SKM-1 (cell line): ENCODE data around the gene LRWD1.
"Not testable (repeated sequence)": the region's sequence is repeated elsewhere in the genome, so short reads cannot be mapped to it uniquely, and the experiment has no call there.

ENCODE experiments used
- DNase-seq: peaks from one replicate; lab custom pipeline; 2025; ENCODE audit not compliant: unreplicated experiment; lab: John Stamatoyannopoulos, UW

Gene LRWD1

DNA sequence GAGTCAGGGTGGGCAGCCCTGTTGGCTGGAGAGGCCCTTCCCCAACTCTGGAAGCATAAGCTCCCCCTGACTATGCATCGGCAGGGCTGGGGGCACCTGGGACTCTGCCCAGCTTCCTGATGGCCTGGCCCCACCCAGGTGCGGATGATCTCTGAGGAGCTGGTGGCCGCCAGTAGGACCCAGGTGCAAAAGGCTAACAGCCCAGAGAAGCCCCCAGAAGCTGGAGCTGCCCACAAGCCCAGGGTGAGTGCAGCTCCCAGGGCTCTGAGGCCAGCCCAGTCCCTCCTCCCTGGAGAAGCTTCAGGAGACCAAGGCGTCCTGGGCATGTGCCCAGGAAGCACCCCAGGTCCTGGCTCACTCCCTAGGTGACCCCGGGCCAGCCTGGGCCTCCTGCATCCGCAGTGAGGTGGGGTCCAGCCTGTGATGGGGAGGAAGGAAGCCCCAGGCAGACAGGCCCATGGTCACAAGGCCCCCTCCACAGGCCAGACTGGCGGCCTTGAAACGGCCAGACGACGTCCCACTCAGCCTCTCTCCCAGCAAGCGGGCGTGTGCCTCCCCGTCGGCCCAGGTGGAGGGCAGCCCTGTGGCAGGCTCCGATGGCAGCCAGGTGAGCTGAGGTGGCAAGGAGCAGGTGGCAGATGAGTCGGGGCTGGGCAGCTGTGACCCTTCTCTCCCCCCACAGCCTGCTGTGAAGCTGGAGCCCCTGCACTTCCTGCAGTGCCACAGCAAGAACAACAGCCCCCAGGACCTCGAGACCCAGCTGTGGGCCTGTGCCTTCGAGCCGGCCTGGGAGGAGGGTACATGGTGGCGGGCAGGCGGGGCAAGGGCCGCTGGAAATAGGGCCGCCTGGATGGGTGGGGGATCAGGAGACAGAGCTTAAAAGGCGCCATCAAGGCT is 3.0 kb downstream of the LRWD1 start:
- DNase-seq = no peak

DNA sequence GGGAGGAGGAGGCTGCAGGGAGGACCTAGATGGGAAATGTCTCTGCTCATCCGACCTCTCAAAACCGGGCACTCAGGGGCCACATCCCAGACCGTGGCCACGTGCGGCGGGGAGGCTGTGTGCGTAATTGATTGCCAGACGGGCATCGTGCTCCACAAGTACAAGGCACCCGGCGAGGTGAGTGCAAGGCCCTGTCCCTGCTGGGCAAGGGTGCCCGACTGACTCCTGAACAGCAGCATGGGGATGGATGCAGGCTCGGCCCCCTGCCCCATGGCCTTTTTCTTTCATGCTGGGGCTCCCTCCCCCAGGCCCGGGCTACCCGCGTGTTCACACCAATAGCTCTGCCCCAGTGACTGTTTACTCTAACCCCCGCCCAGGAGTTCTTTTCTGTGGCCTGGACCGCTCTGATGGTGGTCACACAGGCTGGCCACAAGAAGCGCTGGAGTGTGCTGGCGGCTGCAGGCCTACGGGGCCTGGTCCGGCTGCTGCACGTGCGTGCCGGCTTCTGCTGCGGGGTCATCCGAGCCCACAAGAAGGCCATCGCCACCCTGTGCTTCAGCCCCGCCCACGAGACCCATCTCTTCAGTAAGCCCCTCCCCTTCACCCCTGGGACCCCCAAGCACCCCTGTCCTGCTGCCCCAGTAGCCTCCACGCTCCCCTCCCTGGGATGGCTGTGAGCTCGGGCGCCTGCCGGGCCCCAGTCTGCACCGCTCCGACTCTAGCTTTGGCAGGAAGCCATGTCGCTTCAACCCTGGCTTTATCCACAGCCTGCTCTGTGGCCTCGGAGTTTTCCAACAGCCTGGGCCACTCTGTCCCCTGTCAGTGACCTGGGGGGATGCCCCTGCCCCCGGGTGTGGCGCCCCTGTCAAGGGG is 3.9 kb downstream of the LRWD1 start:
- no peak for DNase-seq

DNA sequence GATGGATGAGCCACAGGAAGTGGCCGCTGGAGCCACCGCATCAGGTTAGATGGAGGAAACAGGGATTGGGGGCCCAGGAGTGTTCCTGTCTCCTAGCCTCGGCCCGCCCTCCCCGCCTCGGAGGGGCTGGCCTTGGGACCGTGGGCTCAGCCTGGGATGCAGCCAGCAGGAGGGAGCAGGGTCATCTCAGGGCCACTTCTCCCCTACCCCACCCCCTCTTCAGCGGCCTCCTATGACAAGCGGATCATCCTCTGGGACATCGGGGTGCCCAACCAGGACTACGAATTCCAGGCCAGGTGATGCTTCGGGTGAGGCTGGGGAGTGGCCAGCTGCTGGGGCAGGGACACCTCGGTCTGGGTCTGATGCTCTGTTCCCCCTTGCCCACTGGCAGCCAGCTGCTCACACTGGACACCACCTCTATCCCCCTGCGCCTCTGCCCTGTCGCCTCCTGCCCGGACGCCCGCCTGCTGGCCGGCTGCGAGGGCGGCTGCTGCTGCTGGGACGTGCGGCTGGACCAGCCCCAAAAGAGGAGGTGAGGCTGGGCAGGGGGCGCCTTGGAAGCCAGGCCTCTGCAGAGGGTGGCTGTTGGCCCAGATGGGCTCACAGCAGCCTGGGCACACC is 4.7 kb downstream of the LRWD1 start:
- no peak for DNase-seq

DNA sequence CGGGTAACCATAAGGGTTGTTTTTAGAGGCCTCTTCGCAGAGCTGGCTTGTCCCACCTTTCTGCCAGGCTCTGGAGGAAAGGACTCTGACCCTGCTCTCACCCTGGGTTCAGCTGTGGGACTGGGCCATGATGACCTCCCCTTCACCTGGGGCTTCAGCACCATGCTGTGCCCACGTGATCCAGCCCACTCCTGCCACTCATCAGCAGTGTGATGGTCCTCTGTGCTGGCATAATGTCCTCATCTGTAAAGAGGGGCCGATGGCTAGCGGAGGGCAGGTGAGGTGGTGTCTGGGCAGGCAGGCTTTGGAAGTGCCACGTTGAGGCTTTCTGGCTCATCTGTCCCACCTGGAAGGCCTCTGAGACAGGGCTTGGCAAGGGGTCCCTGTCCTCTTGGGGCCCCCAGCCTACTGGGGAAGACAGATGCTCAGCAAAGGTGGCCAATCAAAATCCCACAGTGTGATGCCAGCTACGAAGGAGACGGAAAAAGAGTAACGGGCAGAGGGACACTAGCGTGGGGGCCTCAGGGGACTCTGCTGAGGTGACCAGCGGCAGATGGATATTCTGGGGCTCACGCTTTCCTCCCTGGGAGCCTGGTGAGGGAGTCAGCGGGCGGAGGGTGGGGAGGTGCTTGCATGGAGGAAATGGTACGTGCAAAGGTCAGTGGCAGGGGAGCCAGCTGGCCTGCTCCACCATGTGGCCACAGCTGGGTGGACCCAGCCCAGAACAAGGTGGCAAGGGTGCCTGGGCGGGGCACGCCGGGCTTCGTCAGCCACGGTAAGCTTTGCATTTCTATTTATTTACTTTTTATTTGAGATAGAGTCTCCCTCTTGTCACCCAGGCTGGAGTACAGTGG is 5.4 kb downstream of the LRWD1 start:
- DNase-seq = no peak

DNA sequence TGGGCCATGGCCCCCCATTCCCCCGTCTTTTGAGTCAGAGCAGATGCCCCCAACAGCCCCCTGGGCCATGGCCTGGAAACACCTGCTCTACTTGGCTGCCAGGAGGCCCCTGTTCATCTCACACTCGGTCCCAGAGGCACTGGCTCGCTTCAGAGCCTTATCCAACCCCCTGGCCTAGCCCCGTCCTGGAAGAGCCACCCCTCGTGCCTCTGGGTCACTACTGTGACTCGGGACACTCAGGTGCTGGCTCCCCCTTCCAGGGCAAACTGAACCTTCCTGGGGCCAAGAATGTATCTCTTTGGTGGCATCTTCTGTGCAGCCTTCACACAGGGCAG is 7.0 kb downstream of the LRWD1 start:
- DNase-seq = no peak

DNA sequence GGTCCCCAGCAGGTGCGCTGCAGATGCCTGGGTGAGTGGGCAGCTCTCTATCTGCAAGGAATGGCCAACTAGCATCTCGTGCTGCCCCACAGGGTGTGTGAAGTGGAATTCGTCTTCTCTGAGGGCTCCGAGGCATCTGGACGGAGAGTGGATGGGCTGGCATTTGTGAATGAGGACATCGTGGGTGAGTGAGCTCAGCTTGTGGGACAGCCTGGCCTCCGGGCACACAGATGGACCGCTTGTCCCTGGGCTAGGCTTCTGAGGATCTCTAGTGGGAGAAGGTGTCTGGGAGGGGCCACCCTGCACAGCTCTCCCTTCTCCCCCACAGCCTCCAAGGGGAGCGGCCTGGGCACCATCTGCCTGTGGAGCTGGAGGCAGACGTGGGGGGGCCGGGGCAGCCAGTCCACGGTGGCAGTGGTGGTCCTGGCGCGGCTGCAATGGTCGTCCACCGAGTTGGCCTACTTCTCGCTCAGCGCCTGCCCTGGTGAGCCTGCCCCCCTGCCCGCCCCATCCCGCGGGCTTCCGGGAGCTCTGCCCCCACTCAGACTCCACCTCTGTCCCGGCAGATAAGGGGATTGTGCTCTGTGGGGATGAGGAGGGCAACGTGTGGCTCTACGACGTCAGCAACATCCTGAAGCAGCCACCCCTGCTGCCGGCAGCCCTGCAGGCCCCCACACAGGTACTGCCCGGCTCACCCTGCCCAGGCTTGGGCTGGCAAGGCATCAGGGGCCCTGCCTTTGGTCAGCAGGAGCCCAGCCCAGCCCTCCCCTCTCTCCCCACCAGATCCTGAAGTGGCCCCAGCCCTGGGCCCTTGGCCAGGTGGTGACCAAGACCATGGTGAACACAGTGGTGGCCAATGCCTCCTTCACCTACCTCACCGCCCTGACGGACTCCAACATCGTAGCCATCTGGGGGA is 7.6 kb downstream of the LRWD1 start:
- no peak for DNase-seq

DNA sequence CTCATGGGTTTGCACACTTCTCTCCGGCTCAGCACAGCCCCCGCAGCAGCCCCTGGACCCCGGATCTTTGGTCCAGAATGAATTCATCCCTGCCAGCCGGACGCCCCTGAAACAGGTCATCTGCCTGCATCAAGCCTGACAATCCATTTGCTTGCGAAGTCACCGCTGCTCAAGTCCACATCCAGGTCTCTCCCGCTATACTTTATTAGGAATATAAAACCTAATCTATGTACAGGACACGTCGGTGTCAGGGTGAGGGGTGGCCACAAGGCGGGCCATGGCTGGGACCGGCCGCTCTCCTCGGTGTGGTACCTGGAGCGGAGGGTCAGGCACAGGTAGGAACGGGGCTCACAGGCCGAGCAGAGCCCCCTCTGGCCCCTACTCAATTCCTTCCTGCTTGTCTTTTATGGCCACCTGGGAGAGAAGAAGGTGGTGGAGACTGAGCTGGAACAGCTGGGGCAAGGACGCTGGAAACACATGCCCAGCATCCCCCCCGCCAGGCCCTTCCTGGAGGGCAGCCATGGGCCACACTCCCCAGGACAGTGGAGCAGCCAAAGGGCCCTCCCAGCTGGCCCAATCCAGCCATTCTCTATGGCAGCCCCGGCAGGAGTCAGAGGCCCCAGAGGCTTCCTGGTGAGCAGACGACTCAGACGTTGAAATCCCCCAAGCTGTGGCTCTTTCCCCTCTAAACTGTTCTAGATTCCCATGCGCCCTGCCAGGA is 8.6 kb downstream of the LRWD1 start:
- DNase-seq = no peak

DNA sequence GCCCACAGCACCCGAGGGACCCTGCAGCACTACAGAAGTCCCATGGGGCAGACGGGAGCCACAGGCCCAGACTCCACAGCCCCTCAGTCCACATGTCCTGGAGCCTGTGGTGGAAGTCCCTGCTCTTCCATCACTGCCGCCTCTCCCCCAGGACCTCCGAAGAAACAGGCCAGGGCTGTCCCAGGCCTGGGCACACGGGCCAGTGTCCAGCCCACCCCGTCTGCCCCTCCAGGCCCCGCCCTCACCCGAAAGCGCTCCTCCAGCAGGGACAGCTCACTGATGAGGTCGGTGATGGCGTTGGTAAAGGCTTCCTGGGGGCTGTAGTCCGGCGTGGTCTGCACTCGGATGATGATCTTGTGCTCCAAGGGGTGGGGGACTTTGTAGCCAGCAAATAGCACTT is 9.3 kb downstream of the LRWD1 start:
- DNase-seq = not testable (repeated sequence)

DNA sequence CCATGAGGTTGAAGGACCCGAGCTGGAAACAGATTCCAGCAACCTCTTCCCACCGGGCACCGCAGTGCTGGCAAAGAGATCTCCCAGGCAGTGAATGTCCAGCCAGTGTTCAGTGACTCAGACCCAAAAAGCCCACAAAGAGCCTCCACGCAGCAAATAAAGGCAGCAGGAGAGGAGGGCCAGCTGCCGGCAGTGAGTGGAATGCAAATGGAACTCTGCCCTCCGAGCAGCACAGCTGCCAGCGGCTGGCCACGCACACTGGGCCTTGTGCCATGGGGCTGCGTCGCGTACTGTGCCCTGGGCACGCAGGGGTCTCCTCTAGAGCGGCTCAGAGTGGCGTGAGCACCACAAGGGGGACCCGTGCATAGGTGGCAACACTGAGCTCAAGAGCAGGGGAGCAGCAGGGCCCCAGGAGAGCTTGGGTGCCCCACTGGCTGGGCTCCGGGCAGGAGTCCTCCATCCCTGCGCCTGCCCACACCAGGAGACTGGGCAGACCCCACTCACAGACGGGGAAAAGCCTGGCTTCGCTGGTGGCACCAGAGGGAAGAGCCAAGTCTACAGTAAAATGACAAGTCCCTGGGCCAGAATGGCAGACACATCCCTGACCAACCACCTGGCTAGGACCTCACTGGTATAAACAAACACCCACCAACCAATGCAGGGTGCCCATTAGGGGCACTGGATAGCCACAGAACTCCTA is 10.1 kb downstream of the LRWD1 start:
- DNase-seq = not testable (repeated sequence)

DNA sequence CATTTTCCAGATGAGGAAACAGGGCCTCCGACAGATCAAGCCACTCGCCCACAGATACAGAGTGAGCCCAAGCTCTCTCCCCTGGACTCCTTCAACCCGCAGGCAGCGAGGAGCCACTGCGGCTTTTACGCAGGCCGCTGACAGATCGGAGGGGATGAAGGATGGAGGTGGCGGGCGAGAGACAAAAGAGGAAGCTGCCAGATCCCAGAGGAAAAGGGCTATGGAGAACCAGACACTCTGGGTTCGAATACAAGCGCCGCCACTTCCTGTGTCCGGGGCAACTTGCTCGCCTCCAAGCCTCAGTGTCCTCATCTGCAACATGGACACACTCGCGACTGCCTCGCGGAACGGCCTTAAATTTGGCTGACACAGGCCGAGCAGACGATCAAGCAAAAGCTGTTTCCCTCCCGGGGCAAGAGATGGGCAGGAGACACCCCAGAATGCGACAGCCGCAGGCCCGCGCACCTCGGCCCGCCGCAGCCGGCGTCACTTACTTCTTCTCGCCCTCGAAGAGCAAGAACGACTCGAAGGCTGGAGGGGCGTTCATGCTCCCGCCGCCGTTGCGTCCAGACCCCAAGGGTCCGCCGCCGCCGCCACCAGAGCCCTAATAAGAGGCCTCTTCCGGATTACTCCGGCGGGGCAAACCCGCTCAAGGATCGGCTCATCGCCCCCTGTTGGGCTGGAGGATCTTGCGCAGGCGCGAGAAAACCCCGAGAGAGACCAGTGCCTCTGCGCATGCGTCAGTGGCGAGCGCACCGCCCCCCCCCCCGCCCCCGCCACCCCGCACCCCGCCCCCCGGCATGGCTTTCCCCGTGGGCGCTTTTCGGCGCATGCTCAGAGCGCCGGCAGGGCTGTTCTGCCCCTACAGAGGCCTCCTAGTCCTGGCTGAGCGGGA is 13.8 kb downstream of the LRWD1 start, which contains the start of gene POLR2J:
Gene POLR2J (minus strand): TSS at position 609 of the 895 bp plus-strand sequence. CDS start 62 bp downstream, at position 547.
- DNase-seq = not testable (repeated sequence)

DNA sequence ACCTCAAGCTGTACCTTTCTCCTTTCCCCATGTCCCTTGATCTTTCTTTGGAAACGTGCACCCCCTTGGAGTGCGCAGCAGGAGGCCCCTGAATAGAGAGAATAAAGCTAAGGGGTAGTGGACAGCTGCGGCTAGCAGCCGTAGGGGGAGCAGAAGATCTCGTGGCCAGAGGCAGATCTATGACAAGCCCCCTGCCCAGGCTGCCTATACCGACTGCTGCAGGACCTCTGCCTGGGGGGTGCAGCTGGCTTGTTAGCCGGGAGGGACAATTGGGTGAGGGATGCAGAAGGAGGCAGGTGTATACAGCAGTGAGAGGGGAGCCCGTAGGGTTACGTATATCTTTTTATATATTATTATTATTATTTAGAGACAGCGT is 14.4 kb downstream of the LRWD1 start:
- not testable (repeated sequence) for DNase-seq

DNA sequence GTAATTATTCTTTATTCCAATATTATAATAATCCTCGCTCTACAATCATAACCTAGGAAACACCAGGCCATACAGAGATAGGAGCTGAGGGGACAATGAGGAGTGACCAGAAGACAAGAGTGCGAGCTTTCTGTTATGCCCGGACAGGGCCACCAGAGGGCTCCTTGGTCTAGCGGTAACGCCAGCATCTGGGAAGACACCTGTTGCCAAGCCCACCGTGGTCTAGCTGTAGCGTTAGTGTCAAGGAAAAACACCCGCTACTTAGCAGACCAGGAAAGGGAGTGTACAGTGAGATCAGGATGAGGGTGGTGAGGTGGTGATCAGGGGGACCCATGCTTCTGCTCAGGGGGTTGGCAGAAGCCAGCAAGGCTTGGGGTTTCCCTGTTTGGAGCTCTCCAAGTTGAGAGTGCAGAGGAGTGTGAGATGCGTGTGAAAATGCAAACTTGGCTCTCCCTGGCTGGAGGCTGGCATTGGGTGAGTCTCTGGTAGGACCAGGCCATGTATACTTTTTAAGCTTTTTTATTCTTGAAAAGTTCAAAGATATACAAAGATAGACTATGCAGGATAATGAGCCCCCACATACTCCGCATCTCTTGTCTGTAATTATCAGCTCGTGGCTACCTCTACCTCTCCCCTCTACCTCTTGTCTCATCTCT is 15.3 kb downstream of the LRWD1 start:
- DNase-seq = not testable (repeated sequence)

DNA sequence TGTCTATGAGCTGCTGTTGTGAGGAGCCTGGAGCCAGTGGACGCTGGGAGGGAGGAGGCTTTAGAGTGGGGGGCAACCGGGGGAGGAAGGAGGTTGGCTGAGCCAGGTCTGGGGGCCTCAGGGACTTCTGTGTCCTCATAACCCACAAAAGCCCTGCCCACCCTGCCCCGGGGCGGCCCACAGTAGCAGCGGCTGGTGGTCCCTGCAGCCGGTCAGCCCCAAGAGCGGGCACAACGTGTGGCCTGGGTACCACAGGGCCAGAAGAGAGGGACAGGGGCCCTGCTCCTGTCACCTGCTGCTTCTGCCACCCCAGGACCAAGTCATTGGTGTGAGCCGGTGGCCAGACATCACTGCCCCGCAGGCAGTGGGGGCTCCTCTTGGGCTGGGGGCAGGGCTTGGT is 17.2 kb downstream of the LRWD1 start:
- not testable (repeated sequence) for DNase-seq

DNA sequence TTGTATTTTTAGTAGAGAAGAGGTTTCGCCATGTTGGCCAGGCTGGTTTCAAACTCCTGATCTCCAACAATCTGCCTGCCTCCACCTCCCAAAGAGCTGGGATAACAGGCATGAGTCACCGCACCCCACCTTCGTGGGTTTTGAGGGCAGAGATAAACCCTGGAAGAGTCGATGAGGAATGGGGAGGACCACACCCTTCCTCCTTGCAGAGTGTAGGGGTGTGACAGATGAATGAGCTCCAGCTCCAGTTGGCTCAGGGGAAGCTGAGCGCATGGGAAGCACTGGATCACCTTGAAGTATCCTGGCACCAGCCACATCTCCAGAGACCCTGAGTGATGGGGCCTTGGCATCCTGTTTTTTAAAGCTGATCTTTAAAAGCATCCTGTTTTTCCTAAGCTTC is 19.5 kb downstream of the LRWD1 start:
- DNase-seq = not testable (repeated sequence)

DNA sequence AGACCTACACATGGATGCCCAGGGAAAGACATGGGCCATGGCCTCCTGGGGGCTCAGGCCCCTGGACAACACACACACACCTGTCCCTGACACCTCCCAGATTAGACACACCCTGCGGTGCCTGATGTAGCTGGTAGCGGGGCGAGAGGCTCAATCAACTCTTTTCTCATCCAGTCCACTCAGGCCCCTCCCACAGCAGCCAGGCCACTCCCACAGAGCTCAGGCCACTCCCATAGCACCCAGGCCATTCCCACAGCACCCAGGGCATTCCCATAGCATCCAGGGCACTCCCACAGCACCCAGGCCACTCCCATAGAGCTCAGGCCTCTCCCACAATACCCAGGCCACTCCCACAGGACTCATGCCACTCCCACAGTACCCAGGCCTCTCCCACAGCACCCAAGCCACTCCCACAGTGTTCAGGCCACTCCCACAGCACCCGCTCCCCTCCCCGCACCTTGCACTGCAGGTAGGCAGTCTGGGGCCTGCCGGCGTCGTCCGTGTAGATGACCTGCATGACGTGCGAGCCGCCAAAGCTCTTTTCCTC is 25.8 kb downstream of the LRWD1 start:
- DNase-seq = not testable (repeated sequence)

DNA sequence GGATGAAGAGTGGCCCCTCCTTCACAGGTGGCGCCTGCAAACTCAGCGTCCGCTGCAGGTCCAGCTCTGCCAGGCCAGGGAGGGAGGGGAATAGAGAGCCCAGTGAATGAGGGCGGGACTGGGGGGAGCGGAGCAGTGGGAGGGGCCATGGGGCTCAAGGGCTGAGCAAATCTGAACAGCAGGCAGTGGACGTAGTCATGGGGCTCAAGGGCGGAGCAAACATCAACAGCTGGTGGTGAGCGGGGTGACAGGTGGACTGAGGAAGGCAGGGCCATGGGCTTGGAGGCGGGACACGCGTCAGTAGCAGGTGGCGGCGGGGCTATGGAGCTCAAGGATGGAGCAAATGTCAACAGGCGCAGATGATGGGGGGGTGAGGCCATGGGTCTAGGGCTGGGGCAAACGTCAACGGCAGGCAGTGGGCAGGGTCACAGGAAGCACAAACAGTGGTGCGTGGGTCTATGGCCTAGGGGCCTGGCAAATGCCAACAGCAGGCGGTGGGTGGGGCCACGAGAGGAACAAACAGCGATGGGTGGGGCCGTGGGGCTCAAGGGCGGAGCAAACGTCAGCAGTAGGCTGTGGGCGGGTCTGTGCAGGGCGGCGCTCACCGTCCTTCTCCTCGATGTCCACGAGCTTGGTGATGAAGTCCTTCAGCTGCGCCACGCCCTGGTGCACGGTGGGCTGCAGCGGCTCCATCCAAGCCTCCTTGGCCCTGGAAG is 28.6 kb downstream of the LRWD1 start:
- DNase-seq = not testable (repeated sequence)
